Measurements from ENCODE around the gene SULT1B1.

- TF ChIP-seq CTCF (IDR thresholded peaks at IDR 0.05) (no peak), TCF7L2 (IDR thresholded peaks at IDR 0.05; ENCODE audit: low read depth, low read length) (no peak), SIN3A (IDR thresholded peaks at IDR 0.05; ENCODE audit: borderline replicate concordance, insufficient read depth, low read depth, low read length) (no peak)
- TF ChIP-seq, protein P1, sequence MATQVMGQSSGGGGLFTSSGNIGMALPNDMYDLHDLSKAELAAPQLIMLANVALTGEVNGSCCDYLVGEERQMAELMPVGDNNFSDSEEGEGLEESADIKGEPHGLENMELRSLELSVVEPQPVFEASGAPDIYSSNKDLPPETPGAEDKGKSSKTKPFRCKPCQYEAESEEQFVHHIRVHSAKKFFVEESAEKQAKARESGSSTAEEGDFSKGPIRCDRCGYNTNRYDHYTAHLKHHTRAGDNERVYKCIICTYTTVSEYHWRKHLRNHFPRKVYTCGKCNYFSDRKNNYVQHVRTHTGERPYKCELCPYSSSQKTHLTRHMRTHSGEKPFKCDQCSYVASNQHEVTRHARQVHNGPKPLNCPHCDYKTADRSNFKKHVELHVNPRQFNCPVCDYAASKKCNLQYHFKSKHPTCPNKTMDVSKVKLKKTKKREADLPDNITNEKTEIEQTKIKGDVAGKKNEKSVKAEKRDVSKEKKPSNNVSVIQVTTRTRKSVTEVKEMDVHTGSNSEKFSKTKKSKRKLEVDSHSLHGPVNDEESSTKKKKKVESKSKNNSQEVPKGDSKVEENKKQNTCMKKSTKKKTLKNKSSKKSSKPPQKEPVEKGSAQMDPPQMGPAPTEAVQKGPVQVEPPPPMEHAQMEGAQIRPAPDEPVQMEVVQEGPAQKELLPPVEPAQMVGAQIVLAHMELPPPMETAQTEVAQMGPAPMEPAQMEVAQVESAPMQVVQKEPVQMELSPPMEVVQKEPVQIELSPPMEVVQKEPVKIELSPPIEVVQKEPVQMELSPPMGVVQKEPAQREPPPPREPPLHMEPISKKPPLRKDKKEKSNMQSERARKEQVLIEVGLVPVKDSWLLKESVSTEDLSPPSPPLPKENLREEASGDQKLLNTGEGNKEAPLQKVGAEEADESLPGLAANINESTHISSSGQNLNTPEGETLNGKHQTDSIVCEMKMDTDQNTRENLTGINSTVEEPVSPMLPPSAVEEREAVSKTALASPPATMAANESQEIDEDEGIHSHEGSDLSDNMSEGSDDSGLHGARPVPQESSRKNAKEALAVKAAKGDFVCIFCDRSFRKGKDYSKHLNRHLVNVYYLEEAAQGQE (IDR thresholded peaks at IDR 0.05; ENCODE audit: insufficient read depth in 1 of 2, low read depth in 2 of 2, low read length in 1 of 2): no peak
Observed at GRCh38 chr4:69742596-69742995, 17.8 kb downstream of the SULT1B1 start.

Measured in Panc1 (cell line).